Stimulated activated CD8-positive, alpha-beta memory T cell treated with anti-CD3 and anti-CD28 coated beads, Interleukin-7, amount 100 ng/mL, for 1 hour (primary cell): ENCODE measurements around the gene CCL4.
"Not testable (repeated sequence)": the region's sequence is repeated elsewhere in the genome, so short reads cannot be mapped to it uniquely, and the experiment has no call there.

Experiments used
- DNase-seq, 2 donors: peaks; one replicate each; pipeline ENCODE4 v3.0.0-alpha.2; 2020; ENCODE audit warnings: low read depth in 2 of 2

CCL4 gene

DNA sequence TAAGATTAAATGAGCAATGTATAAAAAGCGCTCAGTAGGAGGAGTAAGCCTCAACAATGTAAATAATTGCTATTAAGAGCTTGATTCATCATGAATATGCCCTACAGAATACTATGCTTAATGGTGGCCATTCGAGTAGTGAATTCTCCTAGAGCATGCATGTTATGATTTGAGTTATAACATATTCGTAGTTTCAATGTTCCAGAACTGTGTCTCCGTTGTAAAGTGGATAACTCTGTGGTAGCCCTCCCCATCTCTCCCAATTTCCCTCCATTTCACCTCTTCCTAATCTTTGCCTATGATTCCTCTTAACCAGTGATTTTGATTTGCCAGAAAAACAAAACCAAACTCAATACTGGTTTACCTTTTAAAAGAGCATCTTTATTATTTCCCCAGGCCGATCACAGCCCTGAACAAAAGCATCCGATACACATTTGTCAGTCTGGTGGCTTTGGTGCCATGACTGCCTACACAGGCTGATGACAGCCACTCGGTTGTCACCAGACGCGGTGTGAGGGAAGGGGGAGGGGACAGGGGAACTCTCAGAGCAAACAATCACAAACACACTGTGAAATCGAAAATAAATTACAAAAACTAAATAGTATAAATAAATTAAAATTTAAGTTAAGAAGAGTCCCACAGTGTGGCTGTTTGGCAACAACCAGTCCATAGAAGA is 15.6 kb upstream of the CCL4 start:
- DNase-seq = not testable (repeated sequence)

- DNase-seq = no peak
Measured at GRCh38 chr17:36088670-36089338, 14.8 kb upstream of the CCL4 start.

DNA sequence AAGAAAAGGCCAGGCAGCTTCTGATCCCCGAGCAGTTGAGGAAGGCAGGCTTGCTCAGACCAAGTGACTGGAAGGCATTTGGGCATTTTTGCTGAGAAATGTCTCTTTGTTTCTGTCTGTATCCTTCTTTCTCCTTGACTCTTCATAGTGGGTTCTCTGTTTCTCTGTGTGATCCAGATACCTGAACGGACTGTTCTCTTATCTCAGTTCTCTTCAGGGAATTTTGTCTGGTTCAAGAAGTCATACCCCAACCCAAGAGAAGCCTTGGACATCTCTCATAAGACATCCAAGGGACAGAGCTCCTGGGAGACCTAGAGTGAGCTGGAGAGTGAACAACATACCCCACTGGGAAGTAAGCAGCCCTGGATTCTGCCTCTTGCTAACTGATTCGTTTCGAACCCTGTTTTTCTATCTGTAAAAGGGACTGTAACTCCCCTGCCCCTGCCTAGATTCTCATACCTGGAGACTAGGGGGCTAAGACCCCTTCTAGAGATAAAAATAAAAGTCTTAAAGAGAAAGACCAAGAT is 14.2 kb upstream of the CCL4 start:
- no peak for DNase-seq

- DNase-seq = no peak
Measured at GRCh38 chr17:36089888-36090836, 13.5 kb upstream of the CCL4 start, which contains the start of gene CCL3. TSS of gene CCL3 (minus strand) at chr17:36090143. CDS start at chr17:36090058, 85 bp downstream.

DNA sequence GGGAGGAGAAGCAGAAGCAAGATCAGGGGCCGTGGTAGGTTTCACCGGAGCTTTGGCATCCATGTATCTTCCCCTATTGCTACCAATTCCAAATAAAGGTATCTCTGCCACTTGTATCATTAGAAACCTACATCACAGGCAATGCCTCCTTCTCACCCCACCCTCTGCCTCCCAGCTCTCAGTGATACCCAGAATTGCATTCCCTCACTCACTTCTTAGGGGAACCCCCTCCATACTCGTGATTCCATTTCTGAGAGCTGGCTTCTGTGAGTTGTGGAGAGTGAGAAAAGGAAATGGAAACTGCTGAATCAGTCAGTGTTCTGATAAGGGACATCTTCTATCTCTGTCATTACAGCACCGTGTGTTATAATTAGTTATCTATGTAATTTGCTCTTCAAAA is 11.4 kb upstream of the CCL4 start:
- no peak for DNase-seq

DNA sequence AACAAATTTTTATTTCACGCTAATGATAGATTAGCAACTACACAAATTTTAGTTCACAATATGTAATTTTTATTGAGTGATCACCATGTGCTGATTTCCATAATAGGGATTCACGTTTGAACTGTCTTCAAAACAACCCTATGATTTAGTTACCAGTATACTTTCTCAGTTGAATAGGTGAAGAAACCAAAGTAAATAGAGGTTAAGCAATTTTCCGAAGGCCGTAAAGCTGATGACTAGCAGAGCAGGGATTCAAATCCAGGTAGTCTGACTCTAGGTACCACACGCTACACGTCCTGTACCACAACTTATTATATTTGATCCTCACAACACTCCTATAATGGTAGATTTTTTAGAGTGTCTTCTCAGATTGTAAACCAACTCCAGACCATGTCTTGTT is 10.9 kb upstream of the CCL4 start:
- DNase-seq = not testable (repeated sequence)

DNA sequence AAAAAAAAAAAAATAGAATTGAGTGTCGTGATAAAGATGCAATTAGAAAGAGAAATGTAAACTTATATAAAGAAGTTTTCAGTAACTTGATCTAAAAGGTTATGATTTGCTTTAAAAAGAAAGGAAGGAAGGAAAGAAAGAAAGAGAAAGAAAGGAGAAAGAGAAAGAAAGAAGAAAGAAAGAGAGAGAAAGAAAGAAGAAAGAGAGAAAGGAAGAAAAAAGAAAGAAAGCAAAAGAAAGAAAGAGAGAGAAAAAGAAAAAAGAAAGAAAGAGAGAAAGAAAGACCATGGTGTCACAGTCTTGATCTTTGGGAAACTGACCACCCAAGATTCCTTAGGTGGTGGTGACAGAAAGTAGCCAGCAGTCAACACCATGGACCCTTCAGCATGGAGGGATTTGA is 9.4 kb upstream of the CCL4 start:
- no peak for DNase-seq

GRCh38 chr17:36094746-36095145 is 8.9 kb upstream of the CCL4 start:
- DNase-seq = no peak

DNA sequence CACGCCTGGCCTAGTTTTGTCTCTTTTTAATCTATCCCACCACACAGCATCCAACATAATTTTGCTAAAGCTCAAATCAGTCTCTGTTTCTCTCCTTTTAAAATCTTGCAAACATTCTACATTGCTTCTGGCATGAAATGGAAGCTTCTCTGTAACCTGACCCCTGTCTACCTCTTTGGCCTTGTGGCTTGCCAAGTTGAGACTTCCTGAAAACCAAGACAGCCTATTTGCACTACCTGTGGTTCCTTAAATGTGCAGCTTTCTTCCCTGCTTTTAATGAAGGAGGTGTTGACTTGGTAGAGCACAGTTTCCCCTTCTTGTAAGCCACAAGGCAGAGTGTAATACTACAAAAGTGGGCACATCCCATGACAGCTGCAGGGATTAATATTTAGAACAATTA is 7.6 kb upstream of the CCL4 start:
- no peak for DNase-seq

GRCh38 chr17:36099004-36099403 is 4.6 kb upstream of the CCL4 start:
- DNase-seq = not testable (repeated sequence)

- DNase-seq = not testable (repeated sequence)
Measured at GRCh38 chr17:36104246-36104645, 619 bp downstream of the CCL4 start.

- DNase-seq = no peak
Measured at GRCh38 chr17:36104701-36105181, 1.1 kb downstream of the CCL4 start.

DNA sequence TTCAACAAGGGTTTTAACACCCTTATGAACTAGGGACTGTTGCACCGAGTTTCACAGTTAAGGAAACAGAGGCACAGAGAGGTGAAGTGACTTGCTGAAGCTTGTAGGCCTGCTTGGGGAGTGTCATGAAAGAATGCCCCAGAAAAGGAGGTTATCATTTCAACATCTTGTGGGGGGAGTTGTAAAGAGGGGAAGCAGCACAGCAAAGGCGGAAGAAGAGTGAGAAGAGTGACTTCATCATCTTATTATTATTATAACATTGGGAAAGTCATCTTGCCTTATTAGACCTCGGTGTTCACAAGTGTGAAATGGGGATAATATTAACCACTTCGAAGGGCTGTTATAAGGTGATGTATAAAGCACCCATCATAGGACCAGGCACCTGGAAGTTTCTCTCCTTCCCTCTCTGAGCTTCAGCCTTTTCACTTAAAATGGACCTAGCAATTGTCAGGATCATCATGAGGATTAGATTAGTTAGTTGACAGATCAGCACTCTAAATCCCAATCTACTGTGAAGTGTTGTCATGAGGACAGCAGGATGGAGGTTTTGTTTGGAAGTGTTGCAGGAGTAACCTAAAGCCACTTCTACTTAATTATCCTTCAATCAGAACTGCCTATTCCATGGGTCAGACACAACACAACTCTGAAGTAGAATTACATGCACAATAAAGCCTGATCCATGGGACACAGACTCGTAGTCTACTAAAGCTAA is 2.3 kb downstream of the CCL4 start:
- DNase-seq = no peak

DNA sequence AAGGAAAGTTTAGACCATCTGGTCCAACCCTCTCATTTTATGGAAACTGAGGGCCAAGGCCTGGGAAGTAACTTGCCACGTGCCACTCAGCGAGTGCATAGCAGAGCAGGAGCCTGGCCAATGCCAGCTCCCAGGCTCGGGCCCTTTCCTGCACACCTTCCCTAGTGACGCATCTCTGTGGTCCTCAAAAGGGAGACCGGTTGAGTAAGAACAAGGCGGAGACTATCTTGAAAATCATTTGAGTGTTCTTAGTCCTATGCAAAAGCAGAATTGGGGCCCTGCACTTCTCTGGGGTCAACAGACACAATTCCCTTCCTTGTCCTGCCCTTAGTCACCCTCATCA is 2.8 kb downstream of the CCL4 start:
- DNase-seq = no peak

DNA sequence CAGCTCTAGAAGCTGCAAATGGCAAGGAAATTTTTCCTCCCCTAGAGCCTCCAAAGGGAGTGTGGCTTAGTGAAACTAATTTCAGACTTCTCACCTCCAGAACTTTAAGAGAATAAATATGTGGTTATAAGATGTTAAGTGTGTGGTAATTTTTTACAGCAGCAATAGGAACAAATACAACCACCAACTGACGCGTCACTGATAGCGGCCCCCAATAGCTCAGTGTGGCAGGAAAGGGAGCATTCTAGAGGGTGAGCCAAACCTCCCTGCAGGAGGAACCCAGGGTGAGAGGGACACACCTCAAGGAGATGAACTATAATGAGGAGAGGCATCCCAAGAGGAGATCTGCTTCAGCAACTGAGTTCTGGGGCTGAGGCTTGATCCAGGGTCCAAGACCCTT is 4.0 kb downstream of the CCL4 start:
- DNase-seq = no peak

DNA sequence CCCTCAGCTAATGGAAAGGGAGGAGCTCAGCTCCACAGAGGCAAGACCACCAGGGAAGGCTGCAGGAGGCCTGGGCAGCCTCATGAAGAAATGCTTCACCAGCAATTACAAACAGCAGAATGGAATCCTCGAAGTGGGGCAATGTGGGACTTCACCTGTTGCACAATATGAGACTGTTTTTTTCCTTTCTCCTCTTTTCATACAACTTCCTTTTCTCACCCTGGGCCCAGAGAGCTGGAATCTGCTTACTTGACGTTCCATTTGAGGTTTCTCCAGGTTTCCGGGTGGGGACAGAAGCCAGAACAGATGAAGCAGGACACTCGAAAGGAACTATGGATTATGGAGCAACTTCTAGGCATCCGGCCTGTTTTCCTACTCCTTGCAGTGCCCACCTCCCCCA is 4.6 kb downstream of the CCL4 start:
- not testable (repeated sequence) for DNase-seq

DNA sequence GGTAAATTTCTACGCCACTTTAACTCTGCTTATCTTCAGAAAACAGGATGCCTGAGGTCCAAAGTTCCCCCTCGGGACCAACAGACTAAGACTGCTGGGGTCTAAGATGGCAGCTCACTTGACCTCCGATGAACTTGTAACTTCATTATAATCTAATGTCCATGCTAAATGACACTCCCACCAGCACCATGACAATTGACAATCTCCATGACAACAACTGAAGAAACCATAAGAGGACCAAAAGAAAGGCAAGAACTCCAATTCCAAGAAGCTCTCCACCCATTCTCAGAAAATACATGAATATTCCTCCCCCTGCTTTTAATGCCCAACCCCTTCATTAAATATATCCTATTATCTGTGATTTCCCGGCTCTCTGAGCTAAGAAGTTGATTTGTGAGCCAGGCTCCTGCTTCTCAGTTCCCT is 7.5 kb downstream of the CCL4 start:
- no peak for DNase-seq

DNA sequence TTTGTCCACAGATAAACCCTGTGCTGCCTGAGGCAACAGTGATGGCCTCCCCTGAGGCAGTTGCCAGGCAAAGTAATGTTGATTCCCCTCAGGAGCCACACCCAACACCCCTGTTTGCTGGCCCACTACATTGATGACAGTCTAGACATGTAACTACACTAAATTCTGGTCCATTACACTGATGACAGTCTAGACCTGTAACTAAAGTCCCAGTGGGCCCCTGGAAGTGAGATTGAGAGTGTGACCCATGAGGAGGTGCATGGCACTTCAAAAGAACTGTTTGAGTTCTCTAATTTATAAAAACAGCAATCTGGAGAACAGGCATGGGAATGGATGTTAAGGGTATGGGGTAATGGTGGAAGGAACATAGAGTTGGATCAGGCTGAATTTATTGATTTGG is 8.9 kb downstream of the CCL4 start:
- no peak for DNase-seq

DNA sequence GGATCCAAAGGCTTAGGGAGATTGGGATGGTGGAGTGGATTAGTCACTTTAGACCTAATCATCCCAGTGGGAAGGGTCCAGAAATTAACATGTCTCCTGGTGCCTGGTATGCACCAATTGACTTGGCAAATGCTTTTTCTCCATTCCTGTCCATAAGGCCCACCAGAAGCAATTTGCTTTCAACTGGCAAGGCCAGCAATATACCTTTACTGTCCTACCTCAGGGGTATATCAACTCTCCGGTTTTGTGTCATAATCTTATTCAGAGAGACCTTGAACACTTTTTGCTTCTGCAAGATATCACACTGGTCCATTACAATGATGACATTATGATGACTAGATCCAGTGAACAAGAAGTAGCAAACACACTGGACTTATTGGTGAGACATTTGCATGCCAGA is 9.5 kb downstream of the CCL4 start:
- not testable (repeated sequence) for DNase-seq

- DNase-seq = not testable (repeated sequence)
Measured at GRCh38 chr17:36114971-36115648, 11.5 kb downstream of the CCL4 start.

GRCh38 chr17:36115649-36115977 is 12.0 kb downstream of the CCL4 start:
- DNase-seq = not testable (repeated sequence)
